Middle frontal gyrus (tissue), 1 donor: ENCODE measurements around the gene FBXL7.

Experiments used
- DNase-seq: peaks from one replicate; pipeline ENCODE4 v3.0.0-alpha.2; 2015; ENCODE audit warnings: low spot score; ENCODE audit errors: extremely low spot score

FBXL7 gene

GRCh38 chr5:15611008-15611407, 111.0 kb downstream of the FBXL7 start:
- no peak for DNase-seq

DNA sequence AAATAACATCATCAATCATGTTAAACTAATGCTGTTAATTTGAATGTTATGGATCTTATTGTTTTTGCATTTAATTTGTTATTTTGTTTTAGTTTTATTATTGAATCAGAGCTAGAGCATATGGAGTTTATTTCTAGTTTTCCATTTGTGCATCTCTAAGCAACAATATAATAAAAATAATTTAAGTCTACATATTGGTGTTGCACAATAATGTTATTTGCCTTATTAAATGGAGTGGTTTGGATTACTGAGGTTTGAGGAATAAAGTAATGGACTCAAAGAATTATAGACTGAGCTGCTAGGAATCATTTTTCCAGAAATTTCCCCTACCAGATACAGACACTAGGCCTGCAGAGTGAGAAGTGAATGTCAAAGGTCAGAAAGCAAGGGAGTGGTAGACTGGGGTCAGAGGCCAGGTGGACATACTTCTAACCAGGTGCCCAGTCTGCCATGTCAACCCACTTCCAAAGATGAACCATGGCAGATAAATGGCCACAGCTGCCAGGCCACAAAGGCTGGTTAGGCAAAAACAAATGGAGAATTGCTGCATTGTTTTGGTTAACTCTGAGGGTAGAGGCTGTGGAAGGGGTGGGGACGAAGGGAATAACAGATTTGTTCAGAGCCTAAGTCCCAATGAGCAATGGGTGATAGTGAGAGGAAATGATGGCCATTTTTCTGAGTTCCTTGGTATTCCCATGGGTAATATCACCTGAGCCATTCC, 113.1 kb downstream of the FBXL7 start:
- no peak for DNase-seq

GRCh38 chr5:15614679-15615078, 114.7 kb downstream of the FBXL7 start:
- no peak for DNase-seq

DNA sequence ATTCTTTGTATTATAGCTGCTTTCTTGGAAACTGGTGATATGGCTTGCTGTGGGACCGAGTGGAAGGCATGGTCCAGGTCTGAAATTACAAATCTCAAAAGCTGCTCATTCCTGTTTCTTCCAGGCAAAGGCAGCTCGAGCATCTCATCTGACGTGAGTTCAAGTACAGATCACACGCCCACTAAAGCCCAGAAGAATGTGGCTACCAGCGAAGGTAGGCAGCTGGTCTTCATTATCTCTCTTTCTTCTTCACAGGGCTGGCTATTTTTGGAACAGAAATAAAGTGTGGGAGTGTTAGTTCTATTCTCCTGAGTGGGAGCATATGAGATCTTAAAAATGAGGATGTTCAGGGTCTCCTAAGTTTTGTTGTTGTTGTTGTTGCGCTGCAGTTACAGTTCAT, 115.9 kb downstream of the FBXL7 start:
- no peak for DNase-seq

DNA sequence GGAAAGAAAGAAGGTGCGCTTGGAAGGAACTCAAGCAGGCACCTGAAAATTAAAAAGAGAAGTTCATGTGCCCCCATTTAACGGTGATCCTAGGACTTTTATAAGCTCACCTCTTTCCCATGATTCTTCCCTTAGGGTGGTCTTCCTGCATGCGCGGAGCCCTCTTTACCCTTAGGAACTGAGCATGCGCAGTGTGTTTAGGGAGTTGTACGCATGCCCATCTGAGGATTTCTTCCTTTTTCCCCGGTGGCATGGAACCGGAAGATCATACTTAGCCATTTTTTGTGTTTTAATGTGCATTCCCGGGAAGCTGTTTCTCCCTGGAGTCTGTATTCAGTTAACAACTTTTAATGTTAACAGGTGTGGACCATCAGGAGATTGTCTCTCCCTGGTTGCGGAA, 119.0 kb downstream of the FBXL7 start:
- DNase-seq = no peak

DNA sequence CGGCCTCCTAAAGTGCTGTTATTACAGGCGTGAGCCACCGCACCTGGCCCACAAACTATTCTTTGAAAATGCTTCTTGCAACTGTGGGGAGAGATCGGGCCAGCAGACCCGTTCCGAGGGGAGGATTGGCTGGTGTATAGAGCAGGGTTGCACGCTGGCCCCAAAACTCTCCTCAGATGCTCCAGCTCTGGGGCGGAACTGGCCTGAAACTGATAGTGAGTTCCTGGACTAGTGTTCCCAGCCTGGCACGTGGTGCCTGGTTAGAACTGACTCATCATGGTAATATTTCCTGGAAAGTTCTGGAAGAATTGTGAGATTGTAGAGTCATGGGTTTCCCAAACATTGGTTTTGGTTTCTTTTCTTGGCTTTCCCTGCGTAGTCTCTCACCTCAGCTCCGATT, 120.5 kb downstream of the FBXL7 start:
- DNase-seq = no peak

GRCh38 chr5:15621094-15621493, 121.1 kb downstream of the FBXL7 start:
- DNase-seq = no peak

DNA sequence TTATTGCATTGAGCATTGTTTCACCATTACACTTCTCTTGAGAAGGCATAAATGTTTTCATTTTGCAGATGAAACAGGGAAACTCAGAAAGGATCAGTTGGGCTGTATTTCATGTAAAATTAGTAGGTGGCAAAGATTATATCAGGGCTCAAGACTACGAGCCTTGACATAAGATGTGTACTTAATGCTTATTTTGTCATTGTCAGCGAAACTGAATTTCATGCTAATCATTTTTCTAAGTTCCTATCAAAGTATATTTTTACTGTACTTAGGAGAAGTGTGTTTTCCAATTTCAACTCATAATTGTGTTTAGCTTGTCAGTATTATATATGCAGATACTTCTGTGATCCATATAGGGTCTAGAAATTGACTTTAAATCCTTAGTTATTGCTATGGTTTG, 123.8 kb downstream of the FBXL7 start:
- no peak for DNase-seq

DNA sequence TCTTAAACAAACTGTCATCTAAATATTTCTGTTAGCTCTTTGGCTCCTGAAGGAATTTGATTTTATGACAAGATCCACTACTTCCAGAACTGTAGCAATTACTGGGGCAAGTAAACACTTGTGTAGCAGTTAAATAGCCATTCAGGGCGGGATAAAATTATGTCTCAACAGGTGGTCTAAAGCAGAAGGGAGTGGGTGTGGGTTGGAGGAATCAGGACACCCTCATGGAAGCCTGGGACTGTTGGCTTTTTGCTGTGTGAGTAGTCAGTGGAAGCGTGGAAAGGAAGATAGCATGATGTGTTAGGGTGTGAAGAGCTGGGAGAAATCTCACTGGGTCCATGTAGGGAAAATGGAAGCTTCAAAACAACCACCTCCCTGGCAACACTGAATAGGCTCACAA, 127.1 kb downstream of the FBXL7 start:
- no peak for DNase-seq

GRCh38 chr5:15627647-15628046, 127.7 kb downstream of the FBXL7 start:
- no peak for DNase-seq

- DNase-seq = no peak
Observed at GRCh38 chr5:15630441-15630840, 130.5 kb downstream of the FBXL7 start.

DNA sequence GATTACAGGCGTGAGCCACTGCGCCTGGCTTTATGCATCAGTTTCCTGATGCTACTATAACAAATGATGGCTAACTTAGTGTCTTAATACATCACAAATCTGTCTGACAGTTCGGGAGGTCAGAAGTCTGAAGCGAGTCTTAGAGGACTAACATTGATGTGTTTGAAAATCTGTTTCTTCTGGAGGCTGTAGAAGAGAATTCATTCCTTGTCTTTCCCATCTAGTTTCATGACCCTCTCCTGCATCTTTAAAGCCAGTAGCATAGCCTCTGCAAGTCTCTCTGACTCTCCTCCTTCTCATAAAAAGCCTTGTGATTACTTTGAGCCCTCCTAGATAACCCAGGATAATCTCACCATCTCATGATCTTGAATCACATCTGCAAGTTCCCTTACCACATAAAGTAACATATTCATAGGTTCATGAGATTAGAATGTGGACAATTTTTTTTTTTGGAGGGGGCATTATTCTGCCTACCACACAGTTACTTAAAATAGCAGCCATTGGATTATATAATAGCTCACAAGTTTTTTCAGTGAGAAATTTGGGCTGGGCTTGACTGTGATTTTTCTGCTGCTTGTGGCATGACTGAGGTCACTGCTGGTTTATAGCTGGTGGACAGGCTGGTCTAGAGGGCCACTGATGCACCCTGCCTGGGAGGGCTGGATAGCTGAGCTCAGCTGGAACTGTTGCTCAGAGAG, 134.8 kb downstream of the FBXL7 start:
- DNase-seq = no peak

DNA sequence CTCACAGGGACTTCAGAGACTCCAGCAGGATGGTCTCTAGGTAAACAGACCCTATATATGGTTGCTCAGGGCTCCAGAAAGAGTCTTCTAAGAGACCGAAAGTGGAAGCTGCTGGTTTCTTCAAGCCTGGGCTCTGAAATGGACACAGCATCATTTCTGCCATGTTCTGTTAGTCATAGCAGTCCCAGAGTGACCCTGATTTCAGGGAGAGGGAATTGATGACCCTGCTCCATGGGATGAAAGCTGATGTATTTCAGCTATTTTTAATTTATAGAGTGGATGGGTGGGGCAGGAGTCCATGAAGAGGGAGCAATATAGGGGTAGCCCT, 135.3 kb downstream of the FBXL7 start:
- DNase-seq = no peak

DNA sequence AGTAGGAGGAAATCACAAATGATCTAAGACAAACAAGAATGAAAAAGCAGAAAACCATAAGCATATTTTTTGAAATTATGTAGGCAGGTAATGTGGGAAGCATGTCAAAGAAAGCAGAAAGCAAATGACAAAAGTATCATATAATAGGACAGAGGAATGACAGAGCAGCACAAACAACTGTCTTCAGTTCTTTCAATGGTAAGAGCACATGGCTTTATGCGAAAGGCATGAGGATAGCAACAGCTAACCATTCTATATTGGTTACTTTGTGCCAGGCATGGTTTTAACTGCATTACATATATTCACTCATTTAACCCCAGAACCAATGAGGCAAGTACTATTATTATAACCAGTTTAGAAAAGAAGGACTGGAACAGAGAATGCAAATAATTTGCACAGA, 137.4 kb downstream of the FBXL7 start:
- no peak for DNase-seq

DNA sequence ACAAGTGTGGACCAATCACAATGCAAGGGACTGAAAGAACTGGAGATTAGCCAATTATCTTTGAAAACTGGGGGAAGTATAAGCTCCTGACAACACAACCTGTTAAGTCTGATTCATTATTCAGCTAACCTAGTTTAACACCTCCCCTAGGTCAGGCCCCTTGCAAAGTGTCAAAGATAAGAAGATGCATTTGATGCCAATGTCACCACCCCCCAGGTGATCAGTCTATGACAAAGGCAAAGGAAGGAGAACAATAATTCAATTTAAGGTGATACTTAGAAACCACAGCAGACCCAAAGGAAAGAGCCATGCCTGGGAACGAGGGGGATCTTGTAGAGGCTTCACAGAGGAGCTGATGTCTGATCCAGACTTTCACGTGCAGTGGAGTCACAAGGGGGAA, 137.9 kb downstream of the FBXL7 start:
- no peak for DNase-seq

GRCh38 chr5:15638296-15638695, 138.3 kb downstream of the FBXL7 start:
- no peak for DNase-seq

- DNase-seq = no peak
Observed at GRCh38 chr5:15639288-15639687, 139.3 kb downstream of the FBXL7 start.

DNA sequence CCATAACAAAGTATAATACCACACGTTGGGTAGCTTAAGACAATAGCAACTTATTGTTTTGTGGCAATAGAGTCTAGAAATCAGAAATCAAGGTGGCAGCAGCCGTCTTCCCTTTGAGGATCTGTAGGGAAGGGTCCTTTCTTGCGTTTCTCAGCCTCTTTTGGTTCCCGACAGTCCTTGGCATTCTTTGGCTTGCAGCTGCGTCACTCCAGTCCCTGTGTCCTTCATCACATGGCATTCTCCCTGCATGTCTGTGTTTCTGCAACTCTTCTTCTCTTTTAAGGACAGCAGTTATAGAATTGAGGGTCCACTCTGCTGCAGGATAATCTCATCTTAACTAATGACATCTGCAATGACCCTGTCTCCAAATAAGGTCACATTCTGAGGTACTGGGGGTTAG, 140.1 kb downstream of the FBXL7 start:
- DNase-seq = no peak

- DNase-seq = no peak
Observed at GRCh38 chr5:15643731-15644130, 143.8 kb downstream of the FBXL7 start.

DNA sequence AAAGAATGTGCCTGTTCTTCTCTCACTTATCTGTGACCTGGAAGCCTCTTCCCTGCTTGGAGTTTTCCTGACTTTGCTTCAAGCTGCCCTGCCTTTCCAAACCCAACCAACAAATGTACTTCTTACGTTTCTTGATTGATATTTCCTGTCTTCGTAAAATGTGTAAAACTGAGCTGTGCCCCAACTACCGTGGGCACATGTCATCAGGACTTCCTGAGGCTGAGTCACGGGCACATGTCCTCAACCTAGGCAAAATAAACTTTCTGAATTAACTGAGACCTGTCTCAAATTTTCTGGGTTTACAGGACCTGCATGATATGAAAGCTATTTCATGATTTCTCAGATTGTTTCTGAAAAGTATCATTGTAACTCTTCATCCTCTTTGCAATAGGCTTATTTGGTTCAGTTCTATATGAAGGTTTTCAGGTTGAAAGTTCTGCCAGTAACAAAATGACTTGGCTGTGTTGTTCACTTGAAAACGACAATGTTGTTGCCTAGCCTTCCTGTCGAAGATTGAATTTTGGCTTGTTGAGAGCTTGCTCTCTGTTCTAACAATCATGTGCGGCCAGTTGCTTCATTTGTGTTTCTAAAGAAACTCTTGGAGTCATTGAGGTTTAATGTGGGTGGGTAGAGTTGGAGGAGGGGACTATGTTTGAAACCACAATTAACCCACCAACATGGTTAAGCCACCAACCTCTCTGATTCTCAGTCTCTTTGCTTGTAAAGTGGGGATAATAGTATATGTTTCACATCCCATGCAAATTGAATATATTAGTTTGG, 145.6 kb downstream of the FBXL7 start:
- no peak for DNase-seq

DNA sequence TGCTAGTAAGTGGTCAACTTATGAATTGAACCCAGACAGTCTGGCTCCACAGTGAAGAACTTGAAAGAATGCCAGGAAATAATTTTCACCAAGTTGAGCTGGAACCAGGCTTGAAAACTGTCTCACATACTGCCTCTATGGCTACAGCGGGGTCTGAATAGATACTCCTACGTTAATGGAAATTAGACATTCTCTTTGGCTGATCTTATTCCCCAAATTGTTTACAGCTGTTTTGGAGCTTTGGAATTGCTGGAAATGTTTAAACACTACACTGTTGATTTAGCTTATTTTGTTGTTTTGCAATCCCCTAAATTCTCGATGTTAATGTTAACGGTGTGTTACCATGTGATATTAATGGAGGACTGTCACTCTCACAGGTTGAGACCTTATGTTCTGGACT, 146.4 kb downstream of the FBXL7 start:
- DNase-seq = no peak

DNA sequence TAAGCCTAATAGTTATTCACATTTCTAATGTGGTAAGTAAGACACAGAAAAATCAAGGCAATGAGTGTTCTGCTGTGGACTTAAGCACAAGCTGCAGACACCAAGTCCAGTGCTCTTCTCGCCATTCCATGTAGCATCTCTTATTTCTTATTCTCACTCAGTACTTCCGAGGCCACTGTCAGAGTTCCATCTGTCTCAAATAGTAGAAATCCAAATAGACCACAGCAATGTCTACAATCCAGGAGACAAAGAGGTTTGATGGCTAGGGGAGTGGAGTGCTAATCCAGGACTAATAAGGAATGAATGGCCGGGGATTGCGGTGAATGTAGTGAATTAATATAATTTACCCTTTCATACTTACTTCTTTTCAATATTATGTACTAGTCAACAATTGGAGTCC, 147.3 kb downstream of the FBXL7 start:
- no peak for DNase-seq

- DNase-seq = no peak
Observed at GRCh38 chr5:15650266-15650665, 150.3 kb downstream of the FBXL7 start.
